Measurements from ENCODE around the gene CKAP5.

DNA sequence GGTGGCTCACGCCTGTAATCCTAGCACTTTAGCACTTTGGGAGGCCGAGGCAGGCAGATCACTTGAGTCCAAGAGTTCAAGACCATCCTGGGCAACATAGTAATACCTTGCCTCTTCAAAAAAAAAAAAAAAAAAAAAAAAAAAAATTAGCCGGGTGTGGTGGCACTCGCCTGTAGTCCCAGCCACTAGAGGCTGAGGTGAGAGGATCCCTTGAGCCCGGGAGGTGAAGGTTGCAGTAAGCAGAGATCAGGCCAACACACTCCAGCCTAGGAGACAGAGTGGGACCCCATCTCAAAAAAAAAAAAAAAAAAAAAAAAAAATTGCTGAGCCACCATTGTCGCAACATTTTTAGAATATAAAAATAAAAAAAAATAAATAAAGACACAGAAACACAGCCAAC lies 7.6 kb downstream of the CKAP5 start:
- TF ChIP-seq ZFP3 (tag by site-specific recombination; IDR thresholded peaks at IDR 0.05; ENCODE audit: low read depth) (no peak), ZNF324 (tag by site-specific recombination; IDR thresholded peaks at IDR 0.05) (no peak), RBAK (tag by site-specific recombination; IDR thresholded peaks at IDR 0.05) (no peak), ZNF140 (tag by site-specific recombination; IDR thresholded peaks at IDR 0.05) (no peak), ZNF48 (tag by site-specific recombination; IDR thresholded peaks at IDR 0.05) (no peak), ZNF626 (tag by site-specific recombination; IDR thresholded peaks at IDR 0.05) (no peak), ZNF670 (tag by site-specific recombination; IDR thresholded peaks at IDR 0.05; ENCODE audit: low read depth) (no peak), ZNF660 (tag by site-specific recombination; IDR thresholded peaks at IDR 0.05) (no peak)
- TF ChIP-seq, protein P1, sequence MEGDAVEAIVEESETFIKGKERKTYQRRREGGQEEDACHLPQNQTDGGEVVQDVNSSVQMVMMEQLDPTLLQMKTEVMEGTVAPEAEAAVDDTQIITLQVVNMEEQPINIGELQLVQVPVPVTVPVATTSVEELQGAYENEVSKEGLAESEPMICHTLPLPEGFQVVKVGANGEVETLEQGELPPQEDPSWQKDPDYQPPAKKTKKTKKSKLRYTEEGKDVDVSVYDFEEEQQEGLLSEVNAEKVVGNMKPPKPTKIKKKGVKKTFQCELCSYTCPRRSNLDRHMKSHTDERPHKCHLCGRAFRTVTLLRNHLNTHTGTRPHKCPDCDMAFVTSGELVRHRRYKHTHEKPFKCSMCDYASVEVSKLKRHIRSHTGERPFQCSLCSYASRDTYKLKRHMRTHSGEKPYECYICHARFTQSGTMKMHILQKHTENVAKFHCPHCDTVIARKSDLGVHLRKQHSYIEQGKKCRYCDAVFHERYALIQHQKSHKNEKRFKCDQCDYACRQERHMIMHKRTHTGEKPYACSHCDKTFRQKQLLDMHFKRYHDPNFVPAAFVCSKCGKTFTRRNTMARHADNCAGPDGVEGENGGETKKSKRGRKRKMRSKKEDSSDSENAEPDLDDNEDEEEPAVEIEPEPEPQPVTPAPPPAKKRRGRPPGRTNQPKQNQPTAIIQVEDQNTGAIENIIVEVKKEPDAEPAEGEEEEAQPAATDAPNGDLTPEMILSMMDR (tag by site-specific recombination; IDR thresholded peaks at IDR 0.05): no peak
- TF ChIP-seq, protein P2, sequence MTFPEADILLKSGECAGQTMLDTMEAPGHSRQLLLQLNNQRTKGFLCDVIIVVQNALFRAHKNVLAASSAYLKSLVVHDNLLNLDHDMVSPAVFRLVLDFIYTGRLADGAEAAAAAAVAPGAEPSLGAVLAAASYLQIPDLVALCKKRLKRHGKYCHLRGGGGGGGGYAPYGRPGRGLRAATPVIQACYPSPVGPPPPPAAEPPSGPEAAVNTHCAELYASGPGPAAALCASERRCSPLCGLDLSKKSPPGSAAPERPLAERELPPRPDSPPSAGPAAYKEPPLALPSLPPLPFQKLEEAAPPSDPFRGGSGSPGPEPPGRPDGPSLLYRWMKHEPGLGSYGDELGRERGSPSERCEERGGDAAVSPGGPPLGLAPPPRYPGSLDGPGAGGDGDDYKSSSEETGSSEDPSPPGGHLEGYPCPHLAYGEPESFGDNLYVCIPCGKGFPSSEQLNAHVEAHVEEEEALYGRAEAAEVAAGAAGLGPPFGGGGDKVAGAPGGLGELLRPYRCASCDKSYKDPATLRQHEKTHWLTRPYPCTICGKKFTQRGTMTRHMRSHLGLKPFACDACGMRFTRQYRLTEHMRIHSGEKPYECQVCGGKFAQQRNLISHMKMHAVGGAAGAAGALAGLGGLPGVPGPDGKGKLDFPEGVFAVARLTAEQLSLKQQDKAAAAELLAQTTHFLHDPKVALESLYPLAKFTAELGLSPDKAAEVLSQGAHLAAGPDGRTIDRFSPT (tag by site-specific recombination; IDR thresholded peaks at IDR 0.05): no peak

All from HEK293 (cell line).